Left forelimb (tissue), 1 donor: Measurements from ENCODE around the gene PHKB.

Experiments
- DNase-seq: peaks from one replicate; pipeline ENCODE4 v3.0.0-alpha.2; 2018; ENCODE audit warnings: low spot score

PHKB gene

GRCh38 chr16:47731252-47731651 is 270.1 kb downstream of the PHKB start:
- no peak for DNase-seq

GRCh38 chr16:47732122-47732521 is 271.0 kb downstream of the PHKB start:
- DNase-seq = no peak

- DNase-seq = no peak
Observed at GRCh38 chr16:47732523-47733111, 271.5 kb downstream of the PHKB start.

GRCh38 chr16:47734081-47734857 is 273.1 kb downstream of the PHKB start:
- DNase-seq = no peak

- no peak for DNase-seq
Observed at GRCh38 chr16:47734987-47735594, 274.0 kb downstream of the PHKB start.

GRCh38 chr16:47750371-47750770 is 289.2 kb downstream of the PHKB start:
- no peak for DNase-seq
